GM23338 (cell line): ENCODE data around the gene PDCD1. TPM values are rescaled to one million over a fixed set of nuclear protein-coding genes. Genes with fewer than 3 reads are reported as not detected.

Source experiments
- ATAC-seq: fragments of 200-7000 bp; cut with Tn5 transposase; 3 replicates; pipeline ENCODE4 v1.9.1; 2020
- DNase-seq: peaks from one replicate; pipeline ENCODE4 v3.0.0-alpha.2; 2015; ENCODE audit warnings: low spot score
- H2AFZ ChIP-seq: fragments of 200-600 bp; sonication (generic); 2 replicates; pipeline ENCODE4 v1.8.0; 2016; ENCODE audit warnings: antibody characterized with exemption, mild to moderate bottlenecking, moderate library complexity
- H3F3A ChIP-seq: fragments of 200-600 bp; sonication (generic); replicated peaks from 2 replicates; pipeline ENCODE4 v1.8.0; 2017; ENCODE audit warnings: antibody characterized with exemption, mixed run types, low read depth
- H3K27ac ChIP-seq: fragments of 200-600 bp; sonication (generic); 2 replicates; pipeline ENCODE4 v1.6.1; 2016; ENCODE audit warnings: low read depth
- H3K27me3 ChIP-seq: fragments of 200-600 bp; sonication (generic); 2 replicates; pipeline ENCODE4 v1.8.0; 2016; ENCODE audit warnings: mild to moderate bottlenecking, mixed run types, moderate library complexity; ENCODE audit not compliant: insufficient read depth
- H3K36me3 ChIP-seq: fragments of 200-600 bp; sonication (generic); 2 replicates; pipeline ENCODE4 v1.8.0; 2016; ENCODE audit warnings: mild to moderate bottlenecking; ENCODE audit not compliant: insufficient read depth
- H3K4me1 ChIP-seq: fragments of 200-600 bp; sonication (generic); 2 replicates; pipeline ENCODE4 v1.8.0; 2016; ENCODE audit warnings: mild to moderate bottlenecking, moderate library complexity; ENCODE audit not compliant: insufficient read depth
- H3K4me2 ChIP-seq: fragments of 200-600 bp; sonication (generic); 2 replicates; pipeline ENCODE4 v1.7.1; 2017; ENCODE audit warnings: mixed run types
- H3K4me3 ChIP-seq: fragments of 200-600 bp; sonication (generic); 2 replicates; pipeline ENCODE4 v1.6.1; 2016; ENCODE audit warnings: mixed run types
- H3K79me2 ChIP-seq: fragments of 200-600 bp; sonication (generic); replicated peaks from 2 replicates; pipeline ENCODE4 v1.8.0; 2017; ENCODE audit warnings: mild to moderate bottlenecking; ENCODE audit not compliant: insufficient read depth
- H3K9me2 ChIP-seq: fragments of 200-600 bp; sonication (generic); 2 replicates; pipeline ENCODE4 v1.8.0; 2017; ENCODE audit not compliant: insufficient read depth
- H4K20me1 ChIP-seq: fragments of 200-600 bp; sonication (generic); replicated peaks from 2 replicates; pipeline ENCODE4 v1.8.0; 2017; ENCODE audit warnings: mild to moderate bottlenecking; ENCODE audit not compliant: insufficient read depth
- H3K27ac Mint-ChIP-seq: 2 replicates; pipeline ENCODE4 v1.8.0; 2020; ENCODE audit warnings: inconsistent platforms, mild to moderate bottlenecking, moderate library complexity, mixed read lengths
- H3K27me3 Mint-ChIP-seq: 3 replicates; pipeline ENCODE4 v1.8.0; 2022; ENCODE audit warnings: low read depth, mild to moderate bottlenecking, moderate library complexity, mixed read lengths, inconsistent platforms; ENCODE audit not compliant: insufficient read depth, poor library complexity
- H3K36me3 Mint-ChIP-seq: 3 replicates; pipeline ENCODE4 v1.8.0; 2021; ENCODE audit warnings: low read depth, mild to moderate bottlenecking, inconsistent platforms, moderate library complexity, mixed read lengths
- H3K4me1 Mint-ChIP-seq: 3 replicates; pipeline ENCODE4 v1.8.0; 2020; ENCODE audit warnings: mild to moderate bottlenecking, inconsistent platforms, mixed read lengths
- H3K4me3 Mint-ChIP-seq: 3 replicates; pipeline ENCODE4 v1.8.0; 2021; ENCODE audit warnings: moderate library complexity, mild to moderate bottlenecking, inconsistent platforms, mixed read lengths
- H3K9me3 Mint-ChIP-seq: 3 replicates; pipeline ENCODE4 v1.8.0; 2020; ENCODE audit warnings: moderate library complexity, mild to moderate bottlenecking, inconsistent platforms, mixed read lengths
- CREB1 ChIP-seq: fragments of 250-450 bp; sonication (Bioruptor Pico); IDR thresholded peaks from 2 replicates; pipeline ENCODE4 v1.5.0; 2020; ENCODE audit warnings: low read depth, mild to moderate bottlenecking, moderate library complexity
- ETS1 ChIP-seq: IDR thresholded peaks from 2 replicates; pipeline ENCODE4 v1.6.1; 2016; ENCODE audit warnings: antibody characterized with exemption
- EZH2 ChIP-seq: fragments of 200-600 bp; sonication (generic); IDR thresholded peaks from one replicate; pipeline ENCODE4 v1.8.0; 2017; ENCODE audit warnings: antibody characterized with exemption, mild to moderate bottlenecking, low read depth; ENCODE audit not compliant: unreplicated experiment
- JUNB ChIP-seq: IDR thresholded peaks from one replicate; pipeline ENCODE4 v1.6.1; 2016; ENCODE audit warnings: antibody characterized with exemption; ENCODE audit not compliant: unreplicated experiment
- STAT1 ChIP-seq: IDR thresholded peaks from one replicate; pipeline ENCODE4 v1.6.1; 2016; ENCODE audit warnings: antibody characterized with exemption; ENCODE audit not compliant: unreplicated experiment
- ZNF114 ChIP-seq: fragments of 250-450 bp; sonication (Bioruptor Pico); IDR thresholded peaks from 2 replicates; pipeline ENCODE4 v1.5.0; 2020; ENCODE audit warnings: mild to moderate bottlenecking, moderate library complexity
- ZNF462 ChIP-seq: fragments of 250-450 bp; sonication (Bioruptor Pico); IDR thresholded peaks from 2 replicates; pipeline ENCODE4 v1.5.0; 2020; ENCODE audit warnings: mild to moderate bottlenecking, moderate library complexity
- polyA plus RNA-seq: library from polyadenylated mRNA; unstranded; fragments of >200 nt; fragmentation: Nextera tagmentation; extraction: Ambion mirVana; gene quantifications from 2 replicates; pipeline ENCODE4 v1.2.1, GENCODE V29; 2016
- total RNA-seq: library from RNA; depleted of rRNA; stranded (reverse); fragments of >200 nt; shearing (Covaris generic); gene quantifications from 2 replicates; pipeline ENCODE4 v1.2.3, GENCODE V29; 2014

The PDCD1 gene
- total and polyA plus RNA-seq, 2 experiments from 2014 or later: 0.34 to 0.38 TPM

GRCh38 chr2:241864168-241864849, 5.6 kb upstream of the PDCD1 start:
- no peak for DNase-seq
- Mint-ChIP-seq H3K9me3 (peaks cover 5% of the 10 kb centered on the region; the same call in 2 of the 3 replicates), H3K36me3 (no peaks in the 10 kb centered on the region; the same call in 2 of the 3 replicates), H3K4me3 (no peak overlapping the region; the same call in 2 of the 3 replicates), H3K4me1 (peaks cover 29% of the 10 kb centered on the region), H3K27me3 (peaks cover 21% of the 10 kb centered on the region), H3K27ac (no peak overlapping the region)
- Histone ChIP-seq H3K36me3 (no peaks in the 10 kb centered on the region), H2AFZ (no peak overlapping the region), H3K27ac (no peak overlapping the region), H3K79me2 (no peaks in the 10 kb centered on the region), H3K27me3 (no peaks in the 10 kb centered on the region), H3K4me1 (peaks cover 4% of the 10 kb centered on the region; the same call in 1 of the 2 replicates), H4K20me1 (no peaks in the 10 kb centered on the region), H3K9me2 (no peaks in the 10 kb centered on the region), H3K4me2 (no peak overlapping the region), H3F3A (peaks cover 13% of the 10 kb centered on the region; the same call in 1 of the 2 replicates), H3K4me3 (no peak overlapping the region)
- TF ChIP-seq ZNF462 (CRISPR knock-in tag): no peak
- ATAC-seq: no peak

DNA sequence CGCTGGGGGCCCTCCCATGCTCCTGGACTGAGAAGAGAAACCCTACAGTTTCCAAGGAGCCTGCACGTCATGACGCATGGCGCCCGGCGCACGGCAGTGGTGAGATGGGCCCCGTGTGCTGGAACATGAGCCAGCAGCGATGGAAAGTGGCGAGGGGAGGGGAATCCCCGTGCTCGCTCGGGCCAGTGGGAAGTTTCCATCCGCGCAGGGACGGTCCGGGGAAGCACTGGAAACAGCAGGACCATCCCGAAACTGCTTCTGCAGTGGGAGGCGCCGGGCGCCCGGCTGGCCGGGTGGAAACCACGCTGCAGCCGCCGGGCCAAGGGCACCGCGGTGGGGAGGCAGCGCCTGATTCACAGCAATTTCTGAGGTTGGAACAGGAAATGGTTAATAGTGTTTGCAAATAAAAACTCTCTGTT, 4.9 kb upstream of the PDCD1 start:
- Histone ChIP-seq H3K36me3 (no peaks in the 10 kb centered on the region), H3K27me3 (no peaks in the 10 kb centered on the region), H2AFZ (peak overlapping the region; percentile 84), H3F3A (peaks cover 13% of the 10 kb centered on the region; the same call in 1 of the 2 replicates), H3K27ac (no peak overlapping the region), H3K9me2 (no peaks in the 10 kb centered on the region), H3K4me2 (no peak overlapping the region), H3K79me2 (no peaks in the 10 kb centered on the region), H3K4me3 (no peak overlapping the region), H4K20me1 (no peaks in the 10 kb centered on the region), H3K4me1 (peaks cover 7% of the 10 kb centered on the region; the same call in 1 of the 2 replicates)
- H3K27me3 Mint-ChIP-seq: peaks cover 21% of the 10 kb centered on the region
- peak; percentile 6 for ATAC-seq
- H3K4me3 Mint-ChIP-seq: no peak overlapping the region
- peak; percentile 57 for DNase-seq
- peaks cover 5% of the 10 kb centered on the region; the same call in 2 of the 3 replicates for H3K9me3 Mint-ChIP-seq
- H3K36me3 Mint-ChIP-seq: no peaks in the 10 kb centered on the region; the same call in 2 of the 3 replicates
- no peak overlapping the region for H3K27ac Mint-ChIP-seq
- peaks cover 29% of the 10 kb centered on the region for H3K4me1 Mint-ChIP-seq
- no peak for TF ChIP-seq ZNF114 (CRISPR knock-in tag)
- no peak for TF ChIP-seq JUNB
- no peak for TF ChIP-seq CREB1
- no peak for TF ChIP-seq STAT1
- TF ChIP-seq EZH2: no peak
- no peak for TF ChIP-seq ETS1
